GM18858 (cell line): Measurements from ENCODE around the gene ARHGEF25.
"Not testable (repeated sequence)": the region's sequence is repeated elsewhere in the genome, so short reads cannot be mapped to it uniquely, and the experiment has no call there.

Experiments used
- ATAC-seq: cut with Tn5 transposase; IDR thresholded peaks from one replicate; pipeline ENCODE4 v1.9.1; 2021; ENCODE audit not compliant: unreplicated experiment

Gene ARHGEF25

GRCh38 chr12:57611108-57611826 lies at the start of gene ARHGEF25:
Gene ARHGEF25, plus strand, starts transcription at chr12:57611435. Its CDS starts 460 bp downstream, at chr12:57611895.
- ATAC-seq: no peak

- ATAC-seq: no peak
These were observed 47.9 kb upstream of the ARHGEF25 start for GRCh38 chr12:57563358-57563757.

DNA sequence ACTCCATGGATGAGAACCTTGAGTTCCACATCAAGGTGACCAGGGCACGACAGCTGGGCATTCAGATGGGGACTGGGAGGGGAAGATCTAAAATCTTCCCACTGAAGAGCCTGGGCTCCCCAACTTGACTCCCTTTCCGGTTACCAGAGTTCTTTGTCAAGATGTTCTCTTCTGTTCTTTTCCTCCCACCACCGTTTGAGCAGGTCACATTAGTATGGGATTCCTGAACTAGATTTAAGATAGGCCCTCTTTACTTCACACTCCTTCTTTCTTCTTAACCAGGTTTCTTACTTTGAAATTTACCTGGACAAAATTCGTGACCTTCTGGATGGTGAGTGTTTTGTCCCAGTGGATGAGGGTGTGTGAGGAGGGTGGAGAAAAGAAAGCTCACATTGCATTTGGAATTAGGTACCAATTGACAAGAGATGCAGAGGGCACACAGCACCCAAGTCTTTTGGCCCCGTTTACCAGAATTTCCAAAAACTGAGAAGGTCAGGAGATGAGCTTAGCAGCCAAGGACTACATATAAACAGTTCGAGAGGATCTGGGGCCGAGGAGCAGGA lies 47.0 kb upstream of the ARHGEF25 start:
- no peak for ATAC-seq

- ATAC-seq: no peak
These were observed 42.4 kb upstream of the ARHGEF25 start for GRCh38 chr12:57568838-57569237.

DNA sequence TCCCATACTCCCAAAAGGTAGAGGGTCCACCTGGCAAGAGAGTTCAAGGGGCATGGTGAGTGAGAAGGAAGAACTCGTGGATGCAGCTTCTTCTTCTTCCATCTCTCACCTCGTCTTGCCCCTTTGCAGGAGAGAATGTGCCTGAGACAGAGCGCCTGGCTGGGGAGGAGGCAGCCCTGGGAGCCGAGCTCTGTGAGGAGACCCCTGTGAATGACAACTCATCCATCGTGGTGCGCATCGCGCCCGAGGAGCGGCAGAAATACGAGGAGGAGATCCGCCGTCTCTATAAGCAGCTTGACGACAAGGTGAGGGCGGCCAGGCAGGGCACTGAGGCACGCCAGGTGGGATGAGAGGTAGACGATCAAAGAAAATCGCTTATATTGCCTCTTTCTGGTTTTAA lies 41.4 kb upstream of the ARHGEF25 start:
- no peak for ATAC-seq

- ATAC-seq: not testable (repeated sequence)
These were observed 40.8 kb upstream of the ARHGEF25 start for GRCh38 chr12:57570438-57570837.

- ATAC-seq: no peak
These were observed 39.1 kb upstream of the ARHGEF25 start for GRCh38 chr12:57571926-57572762.

DNA sequence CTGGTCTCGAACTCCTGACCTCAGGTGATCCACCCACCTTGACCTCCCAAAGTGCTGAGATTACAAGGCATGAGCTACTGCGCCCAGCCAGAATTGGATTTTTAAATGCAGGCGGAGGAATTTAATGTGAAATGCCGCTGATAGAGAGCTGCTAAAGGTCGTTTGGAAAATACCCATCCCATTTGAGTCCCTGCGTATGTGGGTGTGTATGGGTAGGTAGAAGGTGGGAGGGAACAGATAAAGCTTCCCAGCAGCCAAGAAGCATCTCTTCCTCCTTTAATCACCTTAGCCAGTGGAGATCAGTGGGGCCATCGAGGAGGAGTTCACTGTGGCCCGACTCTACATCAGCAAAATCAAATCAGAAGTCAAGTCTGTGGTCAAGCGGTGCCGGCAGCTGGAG lies 36.4 kb upstream of the ARHGEF25 start:
- ATAC-seq: no peak

DNA sequence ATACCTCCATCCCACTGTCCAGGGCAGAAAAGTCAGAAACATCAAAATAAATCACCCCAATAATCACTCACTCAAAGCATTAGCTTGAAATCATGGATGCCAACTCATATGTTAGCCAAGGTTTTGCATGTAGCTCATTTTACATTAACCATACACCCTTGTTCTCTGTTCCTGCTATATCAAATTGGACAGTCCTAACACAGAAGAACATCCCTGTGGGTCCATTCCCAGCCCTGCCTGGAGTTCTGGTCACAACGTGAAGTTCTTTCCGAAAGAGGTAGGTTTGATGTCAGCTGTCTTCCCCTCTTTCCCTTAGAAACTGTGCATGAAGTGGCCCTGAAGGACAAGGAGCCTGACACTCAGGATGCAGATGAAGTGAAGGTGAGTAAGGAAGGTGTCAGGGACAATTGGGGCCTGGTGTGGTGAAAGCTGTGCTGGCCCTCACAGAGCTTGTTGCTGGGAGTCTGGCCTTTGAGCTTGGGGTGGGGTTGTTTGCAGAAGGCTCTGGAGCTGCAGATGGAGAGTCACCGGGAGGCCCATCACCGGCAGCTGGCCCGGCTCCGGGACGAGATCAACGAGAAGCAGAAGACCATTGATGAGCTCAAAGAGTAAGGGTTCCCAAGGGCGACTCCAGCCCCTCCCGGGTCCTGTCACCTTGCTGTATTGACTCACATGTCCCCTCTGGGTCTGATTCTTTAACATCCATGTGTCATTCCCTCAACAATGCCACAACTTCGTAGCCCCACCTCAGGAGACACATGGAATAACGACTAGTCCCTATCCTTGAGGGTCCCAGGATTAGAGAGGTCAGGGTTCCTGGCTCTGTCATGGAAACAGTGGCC lies 35.2 kb upstream of the ARHGEF25 start:
- ATAC-seq: no peak

DNA sequence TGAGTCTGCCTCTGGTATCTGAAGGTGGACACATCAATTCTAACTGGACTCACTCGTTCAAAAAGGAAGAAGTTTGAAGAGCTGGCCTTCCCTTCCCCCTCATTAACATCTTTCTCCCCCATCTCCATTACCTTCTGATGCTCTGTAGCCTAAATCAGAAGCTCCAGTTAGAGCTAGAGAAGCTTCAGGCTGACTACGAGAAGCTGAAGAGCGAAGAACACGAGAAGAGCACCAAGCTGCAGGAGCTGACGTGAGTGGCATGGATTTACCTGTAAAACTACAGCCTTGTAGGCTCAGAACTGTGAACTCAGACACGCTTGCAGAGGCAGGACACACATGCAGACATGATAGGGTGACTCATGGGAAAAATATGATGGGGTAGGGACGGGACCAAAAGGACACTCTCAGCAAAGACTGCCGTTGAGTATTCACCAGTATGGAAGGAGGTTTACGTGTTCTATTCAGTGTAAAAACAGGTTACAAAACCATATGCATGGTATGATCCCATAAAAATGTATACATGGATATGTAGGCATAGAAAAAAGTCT lies 34.5 kb upstream of the ARHGEF25 start:
- ATAC-seq: no peak

DNA sequence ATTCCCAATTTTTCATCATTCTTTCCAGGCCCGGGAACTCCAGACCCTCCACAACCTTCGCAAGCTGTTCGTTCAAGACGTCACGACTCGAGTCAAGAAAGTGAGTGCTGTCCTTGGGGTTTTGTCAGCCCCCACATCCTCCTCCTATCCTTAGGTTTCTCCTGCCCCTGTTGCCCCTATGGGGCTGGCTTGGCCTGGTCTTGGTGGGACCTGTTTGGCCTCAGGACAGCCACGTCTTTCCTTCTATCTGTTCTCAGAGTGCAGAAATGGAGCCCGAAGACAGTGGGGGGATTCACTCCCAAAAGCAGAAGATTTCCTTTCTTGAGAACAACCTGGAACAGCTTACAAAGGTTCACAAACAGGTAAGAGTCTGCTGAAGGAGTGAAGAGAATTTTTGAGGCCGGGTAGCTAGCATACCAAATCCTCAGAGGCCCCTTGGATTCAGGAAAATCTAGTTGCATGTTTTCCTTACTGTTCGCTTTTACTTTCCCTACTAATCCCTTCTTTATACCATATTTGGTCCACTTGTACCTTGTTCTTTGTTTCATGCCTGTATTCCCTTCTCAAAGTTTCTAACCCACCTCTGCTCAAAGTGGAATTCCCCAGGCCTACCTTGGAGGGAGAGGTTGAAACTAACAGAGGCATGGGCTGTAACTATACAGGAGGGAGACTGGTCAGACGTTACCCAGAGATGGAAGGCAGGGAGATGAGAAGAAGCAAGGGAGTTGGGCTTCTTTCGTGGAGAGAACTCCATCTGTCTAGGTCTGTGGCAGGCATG lies 33.1 kb upstream of the ARHGEF25 start:
- ATAC-seq: no peak

GRCh38 chr12:57579011-57579410 lies 32.2 kb upstream of the ARHGEF25 start:
- ATAC-seq: no peak

- no peak for ATAC-seq
These were observed 31.4 kb upstream of the ARHGEF25 start for GRCh38 chr12:57579677-57580465.

DNA sequence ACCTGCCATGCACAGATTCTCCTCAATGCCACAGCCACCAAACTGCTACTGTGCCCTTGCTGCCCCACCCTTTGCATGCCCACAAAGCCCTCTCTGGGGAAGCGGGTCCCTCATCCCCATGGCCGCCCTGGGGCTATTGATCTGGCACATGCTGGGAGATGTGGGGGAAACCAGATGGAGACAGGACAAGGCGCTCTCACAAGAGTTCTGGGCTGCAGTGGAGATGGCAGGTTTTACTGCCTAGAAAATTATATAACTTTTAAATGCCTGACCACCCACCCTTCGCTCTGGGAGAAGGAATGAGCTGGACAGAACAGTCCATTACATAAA lies 30.8 kb upstream of the ARHGEF25 start:
- no peak for ATAC-seq

DNA sequence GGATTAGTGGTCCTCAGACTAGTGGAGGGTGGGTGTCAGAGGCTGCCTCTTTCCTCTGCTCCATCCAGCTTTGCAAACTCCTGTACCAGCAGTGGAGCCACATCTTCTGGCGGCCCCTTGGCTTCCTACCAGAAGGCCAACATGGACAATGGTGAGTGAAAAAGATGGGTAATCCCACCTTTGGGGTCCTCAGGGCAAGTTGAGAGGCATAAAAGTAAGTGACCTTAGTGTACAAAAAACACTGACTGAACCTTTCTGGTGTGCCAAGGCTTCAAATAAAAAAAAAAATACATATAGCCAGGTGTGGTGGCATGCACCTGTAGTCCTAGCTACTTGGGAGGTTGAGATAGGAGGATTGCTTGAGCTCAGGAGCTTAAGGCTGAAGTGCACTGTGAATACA lies 29.4 kb upstream of the ARHGEF25 start:
- ATAC-seq: no peak

GRCh38 chr12:57582440-57582839 lies 28.8 kb upstream of the ARHGEF25 start:
- ATAC-seq: no peak

DNA sequence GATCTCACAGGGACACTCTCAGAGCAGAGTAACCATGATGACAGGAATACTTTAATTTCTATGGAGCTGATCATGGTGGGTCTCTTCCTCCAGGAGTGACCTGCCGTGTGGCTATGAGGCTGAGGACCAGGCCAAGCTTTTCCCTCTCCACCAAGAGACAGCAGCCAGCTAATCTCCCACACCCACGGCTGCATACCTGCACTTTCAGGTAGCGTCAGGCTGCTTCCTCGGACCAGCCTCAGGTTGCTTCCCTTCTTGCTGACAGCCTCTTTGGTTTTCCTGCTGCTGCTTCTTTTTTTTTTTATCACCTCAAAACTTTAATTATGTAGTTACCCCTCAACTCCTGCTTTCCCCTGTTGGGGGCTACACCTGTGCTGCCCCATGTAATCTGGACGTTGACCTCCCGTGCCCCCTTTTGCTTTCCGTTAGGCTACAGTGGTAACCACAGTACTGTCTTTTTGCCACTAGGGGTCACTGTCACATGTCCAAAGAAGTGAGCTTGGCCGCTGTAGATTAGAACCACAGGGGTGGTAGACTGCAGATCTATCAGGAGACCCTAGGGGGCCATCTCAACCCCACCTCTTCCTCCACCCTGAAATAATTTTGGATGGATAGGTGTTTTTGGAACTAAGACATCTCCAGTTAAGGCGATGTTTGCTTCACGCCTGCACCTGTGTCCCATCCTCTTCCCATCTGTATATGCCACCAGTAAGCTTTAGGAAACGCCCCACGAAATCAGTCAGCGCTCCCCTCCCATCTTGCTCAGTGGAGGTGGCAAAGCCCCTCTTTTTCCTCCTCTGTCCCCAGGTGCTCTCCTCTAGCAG lies 28.0 kb upstream of the ARHGEF25 start:
- peak; percentile 87 for ATAC-seq

DNA sequence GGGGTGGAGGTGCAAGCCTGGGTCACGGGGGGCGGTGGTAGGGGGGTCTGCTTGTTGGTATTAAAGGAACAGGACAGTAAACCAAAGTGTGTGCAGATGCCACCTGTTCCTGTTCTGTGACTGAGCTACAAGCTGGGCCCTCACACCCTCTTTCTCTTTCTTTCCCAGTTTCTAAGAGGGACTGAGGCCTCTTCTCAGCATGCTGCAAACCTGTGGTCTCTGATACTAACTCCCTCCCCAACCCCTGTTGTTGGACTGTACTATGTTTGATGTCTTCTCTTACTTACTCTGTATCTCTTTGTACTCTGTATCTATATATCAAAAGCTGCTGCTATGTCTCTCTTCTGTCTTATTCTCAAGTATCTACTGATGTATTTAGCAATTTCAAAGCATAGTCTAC lies 27.2 kb upstream of the ARHGEF25 start:
- no peak for ATAC-seq

DNA sequence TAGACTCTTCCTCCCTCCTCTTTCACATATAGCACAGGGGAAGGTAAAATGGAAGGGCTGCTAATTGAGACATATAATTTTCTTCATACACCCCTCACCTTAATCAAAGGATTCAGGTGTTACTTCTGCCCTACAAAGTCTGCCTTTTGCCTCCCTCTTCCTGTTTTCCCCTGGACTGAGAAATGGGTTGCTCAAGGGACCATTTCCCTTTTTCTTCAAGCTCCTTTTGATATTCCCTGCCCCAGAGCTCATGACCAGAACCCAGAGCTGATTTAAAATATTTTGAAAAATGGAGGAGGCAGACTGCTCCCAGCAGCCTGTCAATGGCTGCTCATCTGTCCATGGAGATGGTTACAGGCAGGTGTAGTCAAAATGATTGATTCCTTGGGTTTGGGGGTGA lies 26.5 kb upstream of the ARHGEF25 start:
- ATAC-seq: no peak
